Loucy (cell line): Measurements from ENCODE around the gene IL1RN.
A peak's percentile ranks its signal among the peaks of the same experiment; 100 is the strongest.

Source experiments
- H2AFZ ChIP-seq: fragments of 200-600 bp; sonication (generic); 2 replicates; pipeline ENCODE4 v1.6.0; 2016; ENCODE audit warnings: antibody characterized with exemption, mild to moderate bottlenecking, low read length, moderate library complexity
- H3F3A ChIP-seq: fragments of 200-600 bp; 2 replicates; pipeline ENCODE4 v1.6.0; 2016; ENCODE audit warnings: antibody characterized with exemption, low read depth, mild to moderate bottlenecking
- H3K27me3 ChIP-seq: fragments of 200-600 bp; sonication (generic); 2 replicates; pipeline ENCODE4 v1.6.1; 2014; ENCODE audit warnings: low read length, mild to moderate bottlenecking; ENCODE audit not compliant: insufficient read depth, poor library complexity, severe bottlenecking
- H3K36me3 ChIP-seq: fragments of 200-600 bp; sonication (generic); 2 replicates; pipeline ENCODE4 v1.6.1; 2016; ENCODE audit warnings: low read length; ENCODE audit not compliant: insufficient read depth
- H3K4me1 ChIP-seq: fragments of 200-600 bp; sonication (generic); 2 replicates; pipeline ENCODE4 v1.5.1; 2014; ENCODE audit warnings: low read length, mild to moderate bottlenecking; ENCODE audit not compliant: insufficient read depth, poor library complexity, severe bottlenecking
- H3K4me2 ChIP-seq: fragments of 200-600 bp; sonication (generic); 2 replicates; pipeline ENCODE4 v1.6.0; 2014; ENCODE audit warnings: antibody characterized with exemption, low read length, low read depth, mild to moderate bottlenecking; ENCODE audit not compliant: poor library complexity, severe bottlenecking
- H3K4me3 ChIP-seq: fragments of 200-600 bp; sonication (generic); 2 replicates; pipeline ENCODE4 v1.5.1; 2014; ENCODE audit warnings: low read length, mild to moderate bottlenecking, mixed read lengths; ENCODE audit not compliant: poor library complexity, severe bottlenecking
- H3K79me2 ChIP-seq: fragments of 200-600 bp; sonication (generic); 2 replicates; pipeline ENCODE4 v1.6.1; 2014; ENCODE audit warnings: low read length; ENCODE audit not compliant: insufficient read depth
- H3K9ac ChIP-seq: fragments of 200-600 bp; sonication (generic); 2 replicates; pipeline ENCODE4 v1.6.0; 2014; ENCODE audit warnings: mild to moderate bottlenecking, low read depth, low read length, moderate library complexity; ENCODE audit not compliant: poor library complexity, severe bottlenecking
- H3K9me2 ChIP-seq: fragments of 200-600 bp; sonication (generic); replicated peaks from 2 replicates; pipeline ENCODE4 v1.6.1; 2016; ENCODE audit warnings: low read depth, low read length, mixed read lengths
- H3K9me3 ChIP-seq: fragments of 200-600 bp; sonication (generic); 2 replicates; pipeline ENCODE4 v1.6.1; 2014; ENCODE audit warnings: mild to moderate bottlenecking, antibody characterized with exemption, low read length, low read depth; ENCODE audit not compliant: insufficient read depth
- H4K20me1 ChIP-seq: fragments of 200-600 bp; sonication (generic); 2 replicates; pipeline ENCODE4 v1.6.0; 2014; ENCODE audit warnings: antibody characterized with exemption, low read length, mild to moderate bottlenecking; ENCODE audit not compliant: insufficient read depth, poor library complexity, severe bottlenecking
- CTCF ChIP-seq: fragments of 200-600 bp; sonication (generic); conservative IDR thresholded peaks from 2 replicates; pipeline ENCODE4 v1.5.1; 2014; ENCODE audit warnings: mild to moderate bottlenecking, antibody characterized with exemption, low read length
- EZH2phosphoT487 ChIP-seq: fragments of 200-600 bp; IDR thresholded peaks from 2 replicates; pipeline ENCODE4 v1.6.1; 2018; ENCODE audit warnings: antibody characterized with exemption, mild to moderate bottlenecking, moderate library complexity, borderline replicate concordance

The IL1RN gene

GRCh38 chr2:113169002-113169530, 41.7 kb downstream of the IL1RN start:
- Histone ChIP-seq H2AFZ (0 out of 2 replicates have a peak overlapping the region, but pooled peaks have one; percentile 9), H3K4me3 (no peak overlapping the region)

DNA sequence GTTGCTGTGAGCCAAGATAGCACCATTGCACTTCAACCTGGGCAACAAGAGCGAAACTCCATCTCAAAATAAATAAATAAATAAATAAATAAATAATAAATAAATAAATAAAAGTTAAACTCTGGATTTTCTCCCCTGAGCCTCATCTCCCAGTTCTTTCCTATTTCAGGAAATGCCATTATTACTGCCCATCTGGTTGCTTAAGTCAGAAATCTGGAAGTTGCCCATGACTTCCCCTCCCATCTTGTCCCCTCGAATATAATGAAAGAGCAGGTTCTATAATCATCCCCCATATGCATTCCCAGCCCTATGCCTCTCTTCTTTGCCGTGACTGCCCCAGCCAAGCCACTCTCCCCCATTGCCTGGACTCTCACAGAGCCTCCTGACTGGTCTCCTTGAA, 42.2 kb downstream of the IL1RN start:
- Histone ChIP-seq H3K27me3 (no peaks in the 10 kb centered on the region), H3K79me2 (peaks cover 7% of the 10 kb centered on the region), H3K4me3 (no peak overlapping the region), H2AFZ (no peak overlapping the region), H3K4me2 (no peak overlapping the region), H3K9ac (no peak overlapping the region), H3K4me1 (peaks cover 31% of the 10 kb centered on the region), H4K20me1 (peaks cover under 1% of the 10 kb centered on the region), H3K9me2 (no peaks in the 10 kb centered on the region), H3K36me3 (no peaks in the 10 kb centered on the region), H3F3A (no peaks in the 10 kb centered on the region), H3K9me3 (no peaks in the 10 kb centered on the region)
- no peak for TF ChIP-seq CTCF
- no peak for TF ChIP-seq EZH2phosphoT487

More at GRCh38 chr2:113169002-113169530, 41.7 kb downstream of the IL1RN start:
- TF ChIP-seq EZH2phosphoT487, result no peak
- no peak for TF ChIP-seq CTCF
- Histone ChIP-seq H3K27me3 (no peaks in the 10 kb centered on the region), H3K9me2 (no peaks in the 10 kb centered on the region), H3K4me2 (no peak overlapping the region), H3K9ac (no peak overlapping the region), H3K9me3 (no peaks in the 10 kb centered on the region), H3K36me3 (no peaks in the 10 kb centered on the region), H4K20me1 (no peaks in the 10 kb centered on the region), H3F3A (no peaks in the 10 kb centered on the region), H3K4me1 (peaks cover 30% of the 10 kb centered on the region), H3K79me2 (peaks cover 2% of the 10 kb centered on the region)

- H3K36me3 ChIP-seq, result no peaks in the 10 kb centered on the region
- no peak overlapping the region for H3K4me3 ChIP-seq
- no peak overlapping the region for H3K4me2 ChIP-seq
- H3K9ac ChIP-seq, result no peak overlapping the region
- H4K20me1 ChIP-seq, result peaks cover 16% of the 10 kb centered on the region
- TF ChIP-seq CTCF (no peak), EZH2phosphoT487 (no peak)
- no peaks in the 10 kb centered on the region for H3K9me3 ChIP-seq
- H3K4me1 ChIP-seq, result peaks cover 41% of the 10 kb centered on the region
- H3K79me2 ChIP-seq, result peaks cover 26% of the 10 kb centered on the region
- no peaks in the 10 kb centered on the region for H3K9me2 ChIP-seq
- no peak overlapping the region for H2AFZ ChIP-seq
- H3K27me3 ChIP-seq, result no peaks in the 10 kb centered on the region
- no peaks in the 10 kb centered on the region for H3F3A ChIP-seq
These were observed 44.1 kb downstream of the IL1RN start for GRCh38 chr2:113171334-113172075.
